Lower lobe of right lung (tissue), 2 donors: ENCODE data around the gene GPR12. TPM values are rescaled to one million over a fixed set of nuclear protein-coding genes. Genes with fewer than 3 reads are reported as not detected.
A peak's percentile ranks its signal among the peaks of the same experiment; 100 is the strongest.

ENCODE experiments used
- ATAC-seq, 2 donors: fragments of 200-7000 bp; cut with Tn5 transposase; one replicate each; pipeline ENCODE4 v1.9.1; 2020 to 2022; ENCODE audit warnings: mild to moderate bottlenecking in 2 of 2, moderate library complexity in 2 of 2
- DNase-seq: peaks from one replicate; pipeline ENCODE4 v3.0.0-alpha.2; 2020
- H3K27ac ChIP-seq: fragments of 200-600 bp; one replicate; pipeline ENCODE4 v1.8.0; 2022
- H3K27me3 ChIP-seq: fragments of 200-600 bp; one replicate; pipeline ENCODE4 v1.8.0; 2022; ENCODE audit warnings: low read depth
- H3K36me3 ChIP-seq: fragments of 200-600 bp; one replicate; pipeline ENCODE4 v1.8.0; 2022; ENCODE audit warnings: mild to moderate bottlenecking
- H3K4me1 ChIP-seq: fragments of 200-600 bp; one replicate; pipeline ENCODE4 v1.8.0; 2022
- H3K4me3 ChIP-seq: fragments of 200-600 bp; one replicate; pipeline ENCODE4 v1.8.0; 2022; ENCODE audit warnings: mild to moderate bottlenecking
- H3K9me3 ChIP-seq: fragments of 200-600 bp; one replicate; pipeline ENCODE4 v1.8.0; 2022
- CTCF ChIP-seq: fragments of 200-600 bp; IDR thresholded peaks from one replicate; pipeline ENCODE4 v1.8.0; 2022; ENCODE audit warnings: antibody characterized with exemption, mild to moderate bottlenecking
- intact Hi-C: fragments of 100-400 bp; cut with DNase I; formaldehyde crosslinking; loops from one replicate; pipeline ENCODE4 v1.11.0; 2022
- long read RNA-seq: library from polyadenylated mRNA; unstranded; transcript quantifications from one replicate; pipeline ENCODE4 v2.0.0, GENCODE V29; 2021
- total RNA-seq: library from RNA; stranded (reverse); fragmentation: NEBNext Ultra II Directional; extraction: Animal tissue kit (Norgen Biotek cat#: 25700); gene quantifications from one replicate; pipeline ENCODE4 v1.2.1, GENCODE V29; 2021
- donor health status: DM: no; HTN: yes; CAD: no; lungs with severe emphysema.

GPR12 gene
- total RNA-seq, result not detected
- long read RNA-seq, result 0 reads

- intact Hi-C loops, result no loop called here
- ATAC-seq, result peak in 1 of 2 donors; percentile 18
- Histone ChIP-seq H3K36me3 (no peaks in the 10 kb centered on the region), H3K27ac (no peak within 1 kb of the TSS), H3K4me1 (peaks cover 7% of the 10 kb centered on the region), H3K27me3 (peaks cover 61% of the 10 kb centered on the region), H3K9me3 (no peaks in the 10 kb centered on the region), H3K4me3 (peak within 1 kb of the TSS; percentile 38)
- no peak for TF ChIP-seq CTCF
- no peak for DNase-seq
These were observed at the start of gene GPR12 for GRCh38 chr13:26759907-26760831. GPR12 (minus strand) TSS chr13:26760786; CDS start chr13:26759827, 959 bp downstream.

GRCh38 chr13:26810095-26810494 is 49.5 kb upstream of the GPR12 start:
- Histone ChIP-seq H3K27ac (no peak overlapping the region), H3K4me3 (no peak overlapping the region), H3K9me3 (no peaks in the 10 kb centered on the region), H3K4me1 (no peaks in the 10 kb centered on the region), H3K27me3 (peaks cover 9% of the 10 kb centered on the region), H3K36me3 (no peaks in the 10 kb centered on the region)
- no peak for DNase-seq
- no peak for TF ChIP-seq CTCF
- intact Hi-C loops, result no loop called here
- no peak for ATAC-seq

GRCh38 chr13:26806891-26807290 is 46.3 kb upstream of the GPR12 start:
- intact Hi-C loops, result no loop called here
- H3K27ac ChIP-seq, result no peak overlapping the region
- peaks cover 4% of the 10 kb centered on the region for H3K27me3 ChIP-seq
- ATAC-seq (no peak), DNase-seq (no peak)
- no peaks in the 10 kb centered on the region for H3K36me3 ChIP-seq
- no peak overlapping the region for H3K4me3 ChIP-seq
- no peak for TF ChIP-seq CTCF
- H3K4me1 ChIP-seq, result no peaks in the 10 kb centered on the region
- no peaks in the 10 kb centered on the region for H3K9me3 ChIP-seq

GRCh38 chr13:26787961-26788360 is 27.4 kb upstream of the GPR12 start:
- no peak for TF ChIP-seq CTCF
- H3K27ac ChIP-seq, result no peak overlapping the region
- DNase-seq, result no peak
- peaks cover 14% of the 10 kb centered on the region for H3K4me1 ChIP-seq
- intact Hi-C loops, result no loop called here
- no peak overlapping the region for H3K4me3 ChIP-seq
- H3K27me3 ChIP-seq, result peaks cover 18% of the 10 kb centered on the region
- H3K36me3 ChIP-seq, result no peaks in the 10 kb centered on the region
- no peaks in the 10 kb centered on the region for H3K9me3 ChIP-seq
- no peak for ATAC-seq

- Histone ChIP-seq H3K9me3 (no peaks in the 10 kb centered on the region), H3K4me3 (no peak overlapping the region), H3K36me3 (no peaks in the 10 kb centered on the region), H3K27me3 (peaks cover 18% of the 10 kb centered on the region), H3K4me1 (peaks cover 14% of the 10 kb centered on the region), H3K27ac (no peak overlapping the region)
- TF ChIP-seq CTCF, result no peak
- no peak for DNase-seq
- no peak for ATAC-seq
- intact Hi-C loops, result no loop called here
These were observed 26.2 kb upstream of the GPR12 start for GRCh38 chr13:26786651-26787295.
